Measurements from ENCODE around the gene HOXC12. TPM values are rescaled to one million over a fixed set of nuclear protein-coding genes. Genes with fewer than 3 reads are reported as not detected.
A peak's percentile ranks its signal among the peaks of the same experiment; 100 is the strongest.

Gene HOXC12
- total RNA-seq, 1 experiment from 2014 or later, result not detected

- CTCF ChIA-PET, result interaction anchor here (0.9 to 2.7 kb wide), 6 partner anchors 9 to 223 kb away, joined by 3 to 8 read pairs (median 4); partner anchors contain the start of genes HOXC8 and HOXC9
- no peak overlapping the region for H3K27ac Mint-ChIP-seq (ENCODE audit: unreplicated experiment)
- peaks cover 44% of the 10 kb centered on the region for H3K4me1 Mint-ChIP-seq (ENCODE audit: low read depth, unreplicated experiment)
- H3K27me3 Mint-ChIP-seq (ENCODE audit: unreplicated experiment), result peaks cover 100% of the 10 kb centered on the region
- H3K9me3 Mint-ChIP-seq (ENCODE audit: low read depth, unreplicated experiment), result no peaks in the 10 kb centered on the region
- no TSS peak for BruUV-seq (replicated peaks)
- intact Hi-C loops (cut with micrococcal nuclease; ENCODE audit: unreplicated experiment), result no loop called here
- H3K4me3 Mint-ChIP-seq (ENCODE audit: low read depth, unreplicated experiment), result no peak overlapping the region
- no peak for TF ChIP-seq CTCF (IDR thresholded peaks at IDR 0.05; ENCODE audit: unreplicated experiment)
- DNase-seq, result no peak
- H3K36me3 Mint-ChIP-seq (ENCODE audit: insufficient read depth, unreplicated experiment), result peaks cover 17% of the 10 kb centered on the region
Measured at GRCh38 chr12:53991077-53991460, 36.4 kb downstream of the HOXC12 start.

GRCh38 chr12:53992377-53992889 is 37.7 kb downstream of the HOXC12 start:
- BruUV-seq (replicated peaks), result no TSS peak
- Mint-ChIP-seq H3K27me3 (ENCODE audit: unreplicated experiment) (peaks cover 100% of the 10 kb centered on the region), H3K4me3 (ENCODE audit: low read depth, unreplicated experiment) (no peak overlapping the region), H3K27ac (ENCODE audit: unreplicated experiment) (no peak overlapping the region), H3K9me3 (ENCODE audit: low read depth, unreplicated experiment) (no peaks in the 10 kb centered on the region), H3K4me1 (ENCODE audit: low read depth, unreplicated experiment) (peaks cover 47% of the 10 kb centered on the region), H3K36me3 (ENCODE audit: insufficient read depth, unreplicated experiment) (peaks cover 15% of the 10 kb centered on the region)
- no peak for TF ChIP-seq CTCF (IDR thresholded peaks at IDR 0.05; ENCODE audit: unreplicated experiment)
- DNase-seq, result no peak
- CTCF ChIA-PET, result interaction anchor here (0.6 to 2.7 kb wide), 4 partner anchors 8 to 40 kb away, joined by 3 to 8 read pairs (median 4); partner anchors contain the start of gene HOXC9
- intact Hi-C loops (cut with micrococcal nuclease; ENCODE audit: unreplicated experiment), result no loop called here

- Mint-ChIP-seq H3K4me1 (ENCODE audit: low read depth, unreplicated experiment) (peaks cover 53% of the 10 kb centered on the region), H3K9me3 (ENCODE audit: low read depth, unreplicated experiment) (no peaks in the 10 kb centered on the region), H3K27ac (ENCODE audit: unreplicated experiment) (no peak overlapping the region), H3K4me3 (ENCODE audit: low read depth, unreplicated experiment) (peak overlapping the region; percentile 64), H3K36me3 (ENCODE audit: insufficient read depth, unreplicated experiment) (peaks cover 15% of the 10 kb centered on the region), H3K27me3 (ENCODE audit: unreplicated experiment) (peaks cover 100% of the 10 kb centered on the region)
- intact Hi-C loops (cut with micrococcal nuclease; ENCODE audit: unreplicated experiment), result no loop called here
- no peak for DNase-seq
- TF ChIP-seq CTCF (IDR thresholded peaks at IDR 0.05; ENCODE audit: unreplicated experiment), result no peak
- BruUV-seq (replicated peaks), result no TSS peak
- CTCF ChIA-PET, result interaction anchor here (1.2 kb wide), 1 partner anchor 37 kb away, joined by 3 read pairs; no protein-coding TSS in a partner anchor
Measured at GRCh38 chr12:53993162-53994008, 38.7 kb downstream of the HOXC12 start.

- no TSS peak for BruUV-seq (replicated peaks)
- TF ChIP-seq CTCF (IDR thresholded peaks at IDR 0.05; ENCODE audit: unreplicated experiment), result no peak
- H3K4me3 Mint-ChIP-seq (ENCODE audit: low read depth, unreplicated experiment), result peak overlapping the region; percentile 64
- peaks cover 15% of the 10 kb centered on the region for H3K36me3 Mint-ChIP-seq (ENCODE audit: insufficient read depth, unreplicated experiment)
- peaks cover 100% of the 10 kb centered on the region for H3K27me3 Mint-ChIP-seq (ENCODE audit: unreplicated experiment)
- CTCF ChIA-PET, result no interaction called here
- no peak for DNase-seq
- H3K4me1 Mint-ChIP-seq (ENCODE audit: low read depth, unreplicated experiment), result peaks cover 48% of the 10 kb centered on the region
- no peak overlapping the region for H3K27ac Mint-ChIP-seq (ENCODE audit: unreplicated experiment)
- intact Hi-C loops (cut with micrococcal nuclease; ENCODE audit: unreplicated experiment), result no loop called here
- no peaks in the 10 kb centered on the region for H3K9me3 Mint-ChIP-seq (ENCODE audit: low read depth, unreplicated experiment)
Measured at GRCh38 chr12:53994009-53994263, 39.2 kb downstream of the HOXC12 start.
